GM10266 (cell line): Measurements from ENCODE around the gene STAC.

Experiments
- DNase-seq: peaks from one replicate; pipeline ENCODE4 v3.0.0; 2012; ENCODE audit errors: extremely low spot score
- TF ChIP-seq, protein P1 (sequence below): IDR thresholded peaks from 2 replicates; pipeline ENCODE4 v1.5.1; 2012; ENCODE audit warnings: mild to moderate bottlenecking, low read depth; ENCODE audit not compliant: control insufficient read depth, insufficient read depth; ENCODE audit errors: missing control alignments

STAC gene

DNA sequence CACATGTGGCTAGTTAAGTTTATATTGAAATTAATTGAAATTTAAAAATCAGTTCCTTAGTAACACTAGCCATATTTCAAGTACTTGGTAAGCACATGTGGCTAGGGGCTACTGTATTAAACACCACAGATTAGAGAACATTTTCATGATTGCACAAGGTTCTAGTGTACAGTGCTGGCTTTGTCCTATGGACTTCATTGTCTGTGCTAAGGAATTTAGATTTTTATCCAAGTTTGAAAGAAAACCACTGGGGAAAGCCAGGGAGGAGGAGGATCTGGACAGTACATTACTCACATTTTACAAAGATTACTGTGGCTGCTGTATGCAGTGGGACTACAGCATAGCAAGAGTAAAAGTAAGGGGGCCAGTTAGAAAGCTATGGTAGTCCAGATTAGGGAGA lies 13.9 kb downstream of the STAC start:
- TF ChIP-seq, protein P1, sequence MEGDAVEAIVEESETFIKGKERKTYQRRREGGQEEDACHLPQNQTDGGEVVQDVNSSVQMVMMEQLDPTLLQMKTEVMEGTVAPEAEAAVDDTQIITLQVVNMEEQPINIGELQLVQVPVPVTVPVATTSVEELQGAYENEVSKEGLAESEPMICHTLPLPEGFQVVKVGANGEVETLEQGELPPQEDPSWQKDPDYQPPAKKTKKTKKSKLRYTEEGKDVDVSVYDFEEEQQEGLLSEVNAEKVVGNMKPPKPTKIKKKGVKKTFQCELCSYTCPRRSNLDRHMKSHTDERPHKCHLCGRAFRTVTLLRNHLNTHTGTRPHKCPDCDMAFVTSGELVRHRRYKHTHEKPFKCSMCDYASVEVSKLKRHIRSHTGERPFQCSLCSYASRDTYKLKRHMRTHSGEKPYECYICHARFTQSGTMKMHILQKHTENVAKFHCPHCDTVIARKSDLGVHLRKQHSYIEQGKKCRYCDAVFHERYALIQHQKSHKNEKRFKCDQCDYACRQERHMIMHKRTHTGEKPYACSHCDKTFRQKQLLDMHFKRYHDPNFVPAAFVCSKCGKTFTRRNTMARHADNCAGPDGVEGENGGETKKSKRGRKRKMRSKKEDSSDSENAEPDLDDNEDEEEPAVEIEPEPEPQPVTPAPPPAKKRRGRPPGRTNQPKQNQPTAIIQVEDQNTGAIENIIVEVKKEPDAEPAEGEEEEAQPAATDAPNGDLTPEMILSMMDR = no peak
- no peak for DNase-seq

DNA sequence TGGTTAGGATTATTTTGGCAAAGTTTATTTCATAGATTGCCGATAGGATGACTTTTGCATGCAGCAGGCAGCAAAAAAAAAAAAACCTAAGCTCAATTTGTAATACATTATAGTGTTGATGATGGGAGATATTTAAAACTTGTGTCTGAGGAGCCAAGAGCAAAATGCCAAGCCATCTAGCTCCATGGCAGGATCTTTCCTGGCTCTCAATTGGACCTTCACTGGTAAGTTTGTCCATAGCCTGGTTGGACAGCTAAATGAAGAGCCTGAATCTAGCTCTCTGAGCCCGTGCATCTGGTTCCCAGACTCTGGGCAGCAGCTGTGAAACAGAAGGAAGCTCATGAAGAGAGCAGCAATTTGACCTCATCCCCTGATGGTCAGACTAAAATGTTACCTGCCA lies 17.5 kb downstream of the STAC start:
- TF ChIP-seq, protein P1 = no peak
- no peak for DNase-seq

- TF ChIP-seq, protein P1 = no peak
- DNase-seq = no peak
Measured at GRCh38 chr3:36399933-36400332, 19.6 kb downstream of the STAC start.

DNA sequence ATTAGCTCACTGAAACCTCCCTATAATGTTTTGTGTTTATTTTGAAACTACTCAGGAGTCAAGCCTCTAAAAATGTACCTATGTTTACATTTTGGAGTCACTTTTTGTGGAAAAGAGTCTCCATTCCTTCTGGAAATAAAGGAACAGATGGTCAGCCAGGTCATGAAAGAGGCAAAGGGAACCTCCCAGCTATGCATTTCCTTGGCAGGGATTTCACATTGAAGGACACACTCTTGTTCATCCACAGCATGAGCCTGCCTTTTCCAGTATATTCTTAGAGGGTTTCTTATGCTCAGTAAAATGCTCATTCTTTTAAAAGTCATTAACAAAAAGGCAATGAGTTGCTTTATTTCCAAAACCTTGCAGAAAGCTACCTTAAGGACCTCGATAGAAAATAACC lies 20.8 kb downstream of the STAC start:
- TF ChIP-seq, protein P1 = no peak

DNA sequence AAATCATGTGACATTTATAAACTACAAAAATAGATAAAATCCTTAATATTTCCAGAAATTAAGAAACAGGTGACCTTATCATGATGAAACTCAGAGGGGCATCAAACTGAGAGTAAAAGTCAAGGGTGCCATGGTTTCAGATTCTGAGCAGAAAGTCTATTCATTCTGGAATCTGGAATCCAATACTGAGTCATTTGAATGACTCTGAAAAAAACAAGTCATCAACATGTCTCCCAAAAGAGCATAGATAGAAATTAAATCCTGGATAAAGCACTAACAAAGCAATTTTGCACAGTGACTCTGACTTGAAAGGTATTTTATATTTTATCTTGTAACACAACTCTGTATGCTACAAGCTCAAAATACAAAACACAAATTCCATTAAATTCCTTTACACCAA lies 23.4 kb downstream of the STAC start:
- no peak for DNase-seq
- TF ChIP-seq, protein P1 = no peak

More for the DNA sequence above, 20.8 kb downstream of the STAC start:
- DNase-seq = no peak

DNA sequence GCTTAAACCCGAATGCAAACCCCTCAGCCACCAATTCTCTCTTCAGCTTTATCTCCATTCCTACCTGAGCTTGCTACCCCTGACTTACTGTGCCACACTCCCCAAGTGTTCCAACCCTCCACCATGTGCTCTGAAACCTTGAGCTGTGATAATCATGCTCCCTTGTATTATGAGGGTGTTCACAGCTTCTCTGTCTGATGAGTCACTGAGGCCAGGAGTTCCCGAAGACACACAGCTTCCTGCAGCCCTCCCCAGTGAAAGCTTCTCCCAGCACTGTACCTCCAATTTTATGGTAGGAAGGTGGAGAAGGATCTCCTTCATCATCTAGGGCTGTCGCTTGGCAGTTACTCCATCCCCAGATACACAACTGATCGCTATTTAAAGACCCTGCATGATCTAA lies 24.9 kb downstream of the STAC start:
- DNase-seq = no peak
- TF ChIP-seq, protein P1 = no peak

DNA sequence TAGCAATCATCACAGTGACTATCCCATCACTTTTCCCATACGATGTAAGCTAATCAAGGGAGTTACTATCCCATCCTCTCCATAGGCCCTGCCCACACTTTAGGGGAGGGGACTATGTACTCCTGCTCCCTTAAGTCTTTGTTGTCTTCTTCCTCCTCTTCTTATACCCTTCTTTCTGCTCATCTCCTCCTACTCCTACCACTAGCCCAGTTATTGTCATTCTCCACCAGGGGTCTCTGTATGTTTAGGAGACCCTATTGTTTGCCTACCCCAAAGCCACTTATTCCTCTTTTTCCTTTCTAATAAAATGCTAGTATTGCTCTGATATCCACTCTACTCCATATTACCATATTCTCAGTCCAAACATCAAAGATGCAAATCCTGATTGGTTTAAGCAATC lies 27.8 kb downstream of the STAC start:
- DNase-seq = no peak
- TF ChIP-seq, protein P1 = no peak
